SHP77 (cell line): ENCODE measurements around the gene PDPR.
A peak's percentile ranks its signal among the peaks of the same experiment; 100 is the strongest.
"Not testable (repeated sequence)": the region's sequence is repeated elsewhere in the genome, so short reads cannot be mapped to it uniquely, and the experiment has no call there.

Source experiments
- DNase-seq, 2 experiments: peaks; one replicate each; lab custom pipeline; 2025; lab: John Stamatoyannopoulos, UW

The PDPR gene

DNA sequence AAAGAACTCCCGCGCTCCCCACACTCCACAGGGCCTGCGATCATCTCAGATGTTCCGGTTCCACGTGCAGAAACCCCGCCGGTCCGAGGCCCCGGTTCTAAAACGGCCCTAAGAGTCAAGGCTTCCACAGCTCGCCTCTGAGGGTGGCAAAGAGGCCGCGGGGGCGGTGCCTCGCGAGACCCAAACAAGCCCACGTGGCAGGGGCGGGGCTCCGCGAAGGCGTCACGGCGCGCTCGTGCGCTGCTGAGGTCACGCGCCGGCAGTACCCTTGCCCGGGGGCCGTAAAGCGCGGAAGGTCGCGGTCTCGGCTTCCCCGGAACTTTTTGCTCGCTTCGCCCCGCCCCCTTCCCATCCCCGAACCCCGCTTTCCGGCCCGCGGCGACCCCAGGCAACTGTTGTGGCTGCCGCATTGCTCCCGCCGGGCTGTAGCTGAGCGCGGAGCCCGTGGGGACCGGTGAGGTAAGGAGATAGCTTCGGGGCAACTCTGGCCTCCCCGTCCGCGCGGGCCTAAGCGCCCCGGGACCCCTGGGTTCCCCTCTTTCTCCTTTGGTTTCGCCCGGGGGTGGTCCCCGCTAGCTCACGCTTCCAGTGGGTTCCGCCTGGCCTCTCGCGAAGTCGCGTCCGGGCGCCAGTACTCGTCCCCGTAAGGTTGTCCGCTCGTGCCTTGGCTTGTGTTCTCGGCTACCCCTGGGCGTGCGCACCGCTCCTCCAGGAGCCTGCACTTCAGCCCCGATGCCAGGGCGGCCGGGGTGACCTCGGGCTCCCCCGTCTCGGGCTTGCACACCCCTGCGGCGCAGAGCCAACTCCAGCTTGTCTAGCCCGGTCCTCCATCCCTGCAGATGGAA is at the start of gene PDPR:
PDPR (plus strand) TSS at position 351 of the 845 bp plus-strand sequence. CDS start 6,161 bp downstream, outside the sequence.
- peak; percentile 87 to 88 for DNase-seq

DNA sequence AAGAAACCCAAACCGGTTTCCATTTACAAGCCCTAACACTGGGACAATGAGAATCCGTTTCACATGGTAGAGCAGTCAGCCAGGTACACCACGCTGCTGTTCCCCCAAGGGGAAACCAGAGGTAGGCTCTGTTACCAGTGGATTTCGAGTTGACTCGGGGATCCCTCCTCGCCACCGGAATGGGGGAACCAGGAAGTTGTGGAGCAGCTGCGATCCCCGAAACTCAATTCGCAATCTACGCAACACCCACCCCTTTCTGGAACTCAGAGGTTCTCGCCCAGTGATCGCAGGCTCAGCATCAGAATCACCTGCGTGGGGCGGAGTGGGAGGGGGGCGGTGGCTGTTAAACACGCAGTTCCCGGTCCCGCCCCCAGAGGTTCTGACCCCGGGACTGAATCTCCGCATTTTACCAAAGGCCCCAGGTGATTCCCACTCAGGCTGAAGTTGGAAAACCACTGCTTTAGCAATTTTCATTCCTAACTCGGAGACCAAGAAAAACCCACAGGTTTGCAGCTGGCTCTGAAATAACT is 49.2 kb upstream of the PDPR start:
- DNase-seq, result peak in 1 of 2 experiments; percentile 13

DNA sequence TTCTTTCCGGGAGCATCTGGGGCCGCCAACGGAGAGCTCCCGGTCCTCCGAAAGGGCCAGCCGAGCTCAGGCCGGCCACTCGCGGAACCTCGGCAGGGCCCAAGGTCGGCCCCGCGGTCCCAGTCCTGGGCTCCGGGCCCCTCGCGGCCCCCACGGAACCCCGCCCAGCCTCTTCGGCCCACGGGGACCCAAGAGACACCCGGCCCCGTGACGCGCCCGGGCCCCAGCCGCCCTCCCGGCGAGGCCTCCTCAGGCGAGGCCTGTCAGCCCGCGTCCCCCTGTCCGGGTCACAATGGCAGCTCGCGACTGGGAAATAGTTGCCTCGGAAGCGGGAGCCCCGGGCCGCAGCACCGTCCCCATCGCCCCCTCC is 48.8 kb upstream of the PDPR start:
- not testable (repeated sequence) for DNase-seq

DNA sequence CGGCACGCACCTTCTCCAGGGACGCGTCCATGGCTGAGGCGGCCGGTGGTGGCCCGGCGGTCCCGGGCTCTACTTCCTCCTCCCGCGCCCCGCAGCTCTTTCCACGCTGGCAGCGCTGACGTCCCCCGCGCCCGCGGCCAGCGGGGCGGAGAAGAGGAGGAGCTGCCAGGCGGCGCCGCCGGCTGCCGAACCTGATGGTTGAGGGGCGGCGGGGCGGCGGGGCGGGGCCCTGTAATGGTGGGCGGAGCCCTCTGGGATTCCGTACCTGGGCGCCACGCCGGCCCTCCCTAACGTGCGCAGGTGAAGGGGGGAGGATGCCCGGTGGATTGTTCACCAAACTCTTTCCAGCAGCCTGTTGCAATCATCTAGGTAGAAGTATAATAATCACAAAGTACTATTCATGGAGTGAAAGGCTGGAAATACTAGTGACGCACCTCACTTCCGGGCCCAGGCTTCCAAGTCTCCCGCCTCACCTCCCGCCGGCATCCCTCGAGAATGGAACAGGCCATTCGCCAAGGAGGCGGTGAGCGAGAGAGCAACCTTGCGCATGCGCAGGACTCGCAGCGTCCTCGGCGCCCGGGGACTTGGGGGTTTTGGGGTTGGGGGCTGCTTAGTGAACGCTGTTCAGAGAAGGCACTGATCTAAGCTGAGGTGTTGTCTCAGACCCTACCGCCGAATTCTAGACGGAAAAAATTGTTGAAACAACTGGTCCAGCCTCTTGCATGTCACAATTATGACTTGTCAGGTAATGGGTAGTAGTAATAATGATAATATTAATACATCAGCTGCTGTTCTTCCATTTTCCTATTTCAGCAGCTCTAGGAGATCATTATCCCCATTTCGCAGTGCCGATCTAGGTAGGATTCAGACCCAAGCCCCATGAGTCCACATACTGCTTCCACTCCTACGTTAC is 48.1 kb upstream of the PDPR start:
- peak; percentile 86 to 88 for DNase-seq

DNA sequence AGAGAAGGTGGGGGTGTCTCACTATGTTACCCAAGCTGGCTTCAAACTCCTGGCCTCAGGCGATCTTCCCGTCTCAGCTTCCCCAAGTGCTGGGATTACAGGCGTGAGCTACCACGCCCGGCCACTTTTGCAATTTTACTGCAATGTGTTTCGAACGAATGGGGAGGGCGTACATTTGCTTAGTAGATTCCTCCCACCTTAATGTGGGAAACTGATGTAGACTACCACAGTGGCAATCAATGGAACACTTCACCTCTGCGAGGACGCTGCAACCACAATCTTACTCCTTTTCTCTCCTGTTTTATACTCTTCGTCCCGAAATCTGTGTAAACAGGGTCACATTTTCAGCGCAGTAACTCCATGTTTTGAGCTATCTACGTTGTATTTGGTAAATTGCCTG is 47.4 kb upstream of the PDPR start:
- DNase-seq, result not testable (repeated sequence)

DNA sequence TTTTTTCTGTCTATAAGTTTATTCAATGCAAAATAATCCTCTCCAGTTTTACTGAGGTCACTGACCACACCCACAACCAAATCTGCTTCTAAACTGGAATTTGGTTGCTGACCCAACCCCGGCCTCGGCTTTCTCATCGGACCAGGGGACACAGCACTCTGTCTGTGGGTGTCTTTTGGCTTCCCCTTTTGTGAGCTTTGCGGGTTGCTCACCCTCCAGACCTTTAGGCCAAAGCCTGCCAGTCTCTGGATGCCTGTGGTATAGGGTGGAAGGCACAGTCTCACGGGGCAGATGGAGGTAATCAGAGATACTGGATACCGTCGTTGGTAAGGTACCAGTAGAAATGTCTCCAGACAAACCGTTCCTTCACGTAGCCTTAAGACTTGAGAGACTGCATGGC is 35.1 kb upstream of the PDPR start:
- DNase-seq, result not testable (repeated sequence)

DNA sequence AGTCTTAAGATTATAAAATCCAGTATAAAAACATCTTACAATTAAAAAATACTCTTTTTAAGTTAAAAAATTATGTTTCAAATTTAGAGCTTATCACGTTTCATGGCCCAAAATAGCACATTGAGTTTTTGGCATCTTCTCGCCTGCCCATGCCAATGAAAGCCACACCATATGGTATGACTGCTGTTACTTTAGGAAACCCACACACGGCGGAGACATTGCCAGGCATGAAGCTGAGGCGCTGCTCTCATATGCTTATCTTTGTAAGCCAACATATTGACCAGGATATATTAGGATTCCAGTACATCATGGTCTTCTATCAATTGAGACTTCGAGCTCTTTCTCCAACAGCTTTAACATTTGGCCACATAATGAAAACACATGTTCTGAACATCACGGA is 32.9 kb upstream of the PDPR start:
- not testable (repeated sequence) for DNase-seq

DNA sequence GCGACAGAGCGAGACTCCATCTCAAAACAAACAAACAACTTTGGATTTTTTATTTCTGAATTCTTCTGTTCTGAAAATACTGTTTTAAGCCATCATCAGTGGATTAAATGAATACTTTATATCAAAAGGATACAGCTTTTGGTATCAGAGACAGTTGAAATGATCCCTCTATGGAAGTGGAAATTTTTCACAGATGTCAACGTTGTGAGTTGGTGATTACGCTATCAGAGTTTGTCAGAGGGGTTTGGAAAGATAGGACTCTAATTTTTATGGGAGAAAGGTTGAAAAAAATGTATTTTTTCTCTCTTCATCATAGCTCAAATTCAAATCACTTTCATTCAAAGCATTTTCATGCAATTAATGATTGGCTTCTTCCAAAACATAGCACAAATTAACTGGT is 30.2 kb upstream of the PDPR start:
- DNase-seq, result not testable (repeated sequence)

DNA sequence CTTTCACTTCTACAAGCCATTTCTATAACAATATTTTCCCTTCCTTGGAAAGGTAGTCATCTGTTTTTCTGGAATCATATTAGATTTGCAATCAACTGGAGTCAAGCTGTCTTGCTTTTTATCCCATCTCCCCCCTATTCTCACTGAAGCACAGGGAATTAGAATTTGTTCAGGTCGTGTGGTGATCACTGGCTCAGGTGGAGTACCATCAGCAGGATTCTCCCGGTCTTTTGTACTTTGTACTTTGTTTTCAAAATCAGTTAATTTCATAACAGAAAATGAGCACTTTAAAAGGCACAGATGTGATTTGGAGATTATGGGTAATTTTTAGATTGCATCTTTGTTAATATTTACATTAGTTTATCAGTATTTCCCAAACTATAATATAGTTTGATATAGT is 26.0 kb upstream of the PDPR start:
- not testable (repeated sequence) for DNase-seq

DNA sequence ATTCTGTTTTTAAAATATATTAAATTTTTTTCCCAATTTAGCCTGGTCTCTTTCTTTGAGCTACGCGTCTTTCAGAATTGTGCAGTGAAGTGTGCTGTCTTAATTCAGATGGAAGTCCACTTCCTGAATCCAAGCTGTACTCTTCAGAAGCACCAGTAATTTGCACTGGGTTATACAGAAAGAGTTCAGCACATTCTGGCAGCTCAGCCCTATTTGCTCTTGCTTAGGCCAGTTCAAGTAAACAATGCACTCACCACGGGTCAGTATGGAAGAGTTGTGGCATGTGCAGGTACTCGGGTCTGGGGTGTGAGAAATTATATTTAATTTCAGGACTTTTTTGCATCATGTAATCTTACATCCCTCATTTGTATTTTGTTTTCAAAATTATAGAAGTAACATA is 25.3 kb upstream of the PDPR start:
- not testable (repeated sequence) for DNase-seq

DNA sequence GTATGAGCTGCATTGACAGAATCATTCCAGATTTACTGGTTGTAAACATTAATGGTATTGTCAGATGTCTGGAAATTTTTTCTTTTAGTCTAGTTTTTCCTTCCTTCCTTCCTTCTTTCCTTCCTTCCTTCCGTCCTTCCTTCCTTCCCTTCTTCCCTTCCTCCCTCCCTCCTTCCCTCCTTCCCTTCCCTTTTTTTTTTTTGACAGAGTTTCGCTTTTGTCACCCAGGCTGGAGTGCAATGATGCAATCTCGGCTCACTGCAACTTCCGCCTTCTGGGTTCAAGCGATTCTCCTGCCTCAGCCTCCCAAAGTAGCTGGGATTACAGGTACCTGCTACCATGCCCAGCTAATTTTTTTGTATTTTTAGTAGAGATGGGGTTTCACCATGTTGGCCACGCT is 24.8 kb upstream of the PDPR start:
- DNase-seq, result not testable (repeated sequence)

DNA sequence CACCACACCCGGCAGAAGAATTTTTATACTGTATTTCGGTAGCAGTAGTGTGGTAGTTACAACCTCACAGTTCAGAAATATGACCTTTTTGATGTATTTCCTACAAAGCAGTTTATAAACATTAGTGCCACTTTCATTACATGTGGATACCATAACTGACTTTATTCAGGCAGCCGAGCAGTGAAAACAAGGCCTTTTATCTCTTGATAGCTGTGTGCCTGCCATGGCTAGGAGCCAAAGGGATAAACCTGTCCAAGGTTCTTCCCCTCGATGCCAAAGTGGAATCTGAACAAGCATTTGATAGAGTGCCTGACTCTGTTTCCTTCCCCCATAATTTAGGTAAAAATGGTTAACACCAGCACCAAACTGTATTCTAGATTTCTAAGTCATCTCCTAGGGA is 23.0 kb upstream of the PDPR start:
- not testable (repeated sequence) for DNase-seq

DNA sequence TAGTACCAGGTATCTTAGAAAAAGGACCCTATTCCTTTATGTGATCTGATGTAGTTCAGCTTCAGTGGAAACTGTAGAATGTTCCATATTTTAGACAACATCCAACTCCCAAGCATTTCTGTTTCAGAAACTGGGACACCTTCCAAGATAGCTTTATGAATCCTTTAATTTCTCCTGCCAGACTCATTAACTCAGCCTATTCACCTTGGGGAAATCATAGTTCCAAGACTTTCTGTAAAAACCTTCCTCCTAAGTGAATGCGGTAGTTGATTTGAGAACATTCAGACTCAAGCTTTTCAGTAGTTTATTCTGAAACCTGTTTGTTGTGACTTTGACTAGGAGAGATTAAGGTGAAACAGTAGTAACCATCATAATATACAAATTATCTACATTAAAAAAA is 20.0 kb upstream of the PDPR start:
- not testable (repeated sequence) for DNase-seq

DNA sequence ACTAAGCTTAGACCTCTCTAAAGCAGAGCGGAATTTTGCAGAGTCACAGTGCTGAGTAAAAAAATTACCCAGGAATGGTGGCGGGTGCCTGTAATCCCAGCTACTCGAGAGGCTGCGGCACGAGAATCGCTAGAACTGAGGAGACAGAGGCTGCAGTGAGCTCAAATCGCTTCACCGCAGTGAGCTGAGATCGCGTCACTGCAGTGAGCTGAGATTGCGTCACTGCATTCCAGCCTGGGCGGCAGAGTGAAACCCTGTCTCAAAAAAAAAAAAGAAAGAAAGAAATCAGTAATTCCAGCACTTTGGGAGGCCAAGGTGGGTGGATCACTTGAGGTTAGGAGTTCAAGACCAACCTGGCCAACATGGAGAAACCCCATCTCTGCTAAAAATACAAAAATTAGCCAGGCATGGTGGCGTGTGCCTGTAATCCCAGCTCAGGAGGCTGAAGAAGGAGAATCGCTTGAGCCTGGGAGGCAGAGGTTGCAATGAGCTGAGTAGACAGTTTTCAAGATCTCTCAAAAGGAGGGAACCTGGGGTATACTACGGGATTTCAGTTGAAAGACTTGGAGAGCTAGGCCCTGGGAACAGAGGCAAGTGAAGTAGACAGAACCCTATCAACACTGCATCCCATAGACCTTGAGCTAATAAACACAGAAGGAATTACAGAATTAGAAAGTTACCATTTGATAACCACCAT is 4.4 kb upstream of the PDPR start:
- not testable (repeated sequence) for DNase-seq

DNA sequence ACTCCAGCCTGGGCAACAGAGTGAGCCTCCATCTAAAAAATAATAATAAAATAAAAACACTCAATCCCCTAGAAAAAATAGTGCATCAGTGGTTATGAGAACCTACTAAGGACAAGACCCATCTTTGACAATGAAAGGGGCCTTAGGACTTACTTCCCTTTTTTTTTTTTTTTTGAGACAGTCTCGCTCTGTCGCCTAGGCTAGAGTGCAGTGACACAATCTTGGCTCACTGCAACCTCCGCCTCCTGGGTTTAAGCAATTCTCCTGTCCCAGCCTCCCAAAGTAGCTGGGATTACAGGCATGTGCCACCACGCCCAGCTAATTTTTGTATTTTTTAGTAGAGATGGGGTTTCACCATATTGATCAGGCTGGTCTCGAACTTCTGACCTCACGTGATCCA is 2.0 kb upstream of the PDPR start:
- not testable (repeated sequence) for DNase-seq

DNA sequence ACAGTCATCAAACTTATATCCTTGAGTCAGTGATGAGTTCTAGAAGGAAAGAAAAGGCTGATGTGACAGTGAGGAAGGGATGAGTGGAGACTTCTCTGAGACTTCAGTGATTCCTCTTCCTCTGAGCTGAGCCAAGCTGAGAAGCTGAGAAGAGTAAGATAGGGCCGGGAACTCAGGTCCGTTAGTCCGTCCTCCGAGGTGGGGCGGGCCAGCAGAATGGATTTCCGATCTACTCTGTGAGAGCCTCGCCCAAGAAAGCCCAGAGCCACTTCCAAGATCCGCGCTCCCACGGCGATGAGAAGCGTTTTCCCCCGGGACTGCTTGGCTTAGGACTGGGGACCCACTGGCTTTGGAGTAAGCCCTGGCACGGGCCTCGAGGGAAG is 542 bp upstream of the PDPR start:
- DNase-seq, result not testable (repeated sequence)

DNA sequence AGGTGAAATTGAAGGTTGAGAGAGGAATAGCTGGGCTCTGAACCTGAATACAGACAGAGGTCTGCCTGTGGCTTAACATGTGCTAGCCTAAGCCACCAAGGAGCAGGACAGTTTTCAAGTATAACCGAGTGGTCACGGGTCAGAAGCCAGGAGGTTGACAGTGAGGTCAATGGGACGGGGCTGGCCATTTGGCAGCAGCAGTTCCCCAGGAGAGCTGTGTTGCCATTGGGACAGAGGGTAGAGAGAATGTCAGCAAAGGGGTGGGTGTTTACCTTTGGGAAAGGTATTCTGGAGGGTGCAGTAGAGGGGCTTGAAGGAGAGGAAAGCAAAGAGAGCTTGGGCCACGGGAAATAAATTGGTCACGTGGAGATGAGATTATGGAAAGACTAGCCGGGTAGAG is 4.2 kb downstream of the PDPR start:
- DNase-seq, result not testable (repeated sequence)

DNA sequence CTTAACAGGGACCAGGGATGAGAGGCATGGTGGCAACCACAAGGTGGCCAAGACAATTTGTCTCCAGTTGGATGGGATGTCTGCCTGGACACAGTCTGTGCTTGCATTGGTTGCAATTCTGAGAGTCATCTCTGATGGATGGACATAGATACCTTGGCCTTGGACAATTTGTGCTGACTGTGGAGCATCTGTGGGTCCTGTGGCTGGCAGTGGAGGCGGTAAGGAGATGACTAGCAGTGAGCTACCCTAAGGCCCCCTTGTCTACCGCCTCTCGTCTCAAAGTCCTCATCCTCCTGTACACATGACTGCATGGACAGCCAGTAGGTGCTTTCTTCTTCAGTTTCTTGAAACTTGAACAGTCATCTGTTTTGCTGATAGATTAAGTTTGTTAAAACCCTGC is 4.6 kb downstream of the PDPR start:
- not testable (repeated sequence) for DNase-seq

DNA sequence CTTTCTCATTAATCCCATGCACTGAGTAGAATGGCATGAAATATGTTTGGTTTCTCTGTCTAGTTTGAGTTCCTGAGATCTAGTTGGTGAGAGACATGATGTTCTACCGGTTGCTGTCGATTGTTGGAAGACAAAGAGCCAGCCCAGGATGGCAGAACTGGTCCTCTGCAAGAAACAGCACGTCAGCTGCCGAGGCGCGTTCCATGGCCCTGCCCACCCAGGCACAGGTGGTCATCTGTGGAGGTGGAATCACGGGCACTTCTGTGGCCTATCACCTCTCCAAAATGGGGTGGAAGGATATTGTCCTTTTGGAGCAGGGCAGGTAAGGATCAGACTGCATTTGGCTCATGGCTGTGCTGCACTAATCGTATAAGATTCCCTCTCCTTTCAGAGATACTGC is 6.3 kb downstream of the PDPR start:
- DNase-seq, result not testable (repeated sequence)

DNA sequence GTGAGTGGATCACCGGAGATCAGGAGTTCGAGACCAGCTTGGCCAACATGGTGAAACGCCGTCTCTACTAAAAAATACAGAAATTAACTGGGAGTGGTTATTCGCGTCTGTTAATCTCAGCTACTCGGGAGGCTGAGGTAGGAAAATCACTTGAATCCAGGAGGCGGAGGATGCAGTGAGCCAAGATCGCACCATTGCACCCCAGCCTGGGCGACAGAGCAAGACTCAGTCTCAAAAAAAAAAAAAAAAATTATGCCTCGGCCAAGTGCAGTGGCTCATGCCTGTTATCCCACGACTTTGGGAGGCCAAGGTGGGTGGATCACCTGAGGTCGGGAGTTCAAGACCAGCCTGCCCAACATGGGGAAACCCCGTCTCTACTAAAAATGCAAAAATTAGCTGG is 9.7 kb downstream of the PDPR start:
- DNase-seq, result not testable (repeated sequence)

DNA sequence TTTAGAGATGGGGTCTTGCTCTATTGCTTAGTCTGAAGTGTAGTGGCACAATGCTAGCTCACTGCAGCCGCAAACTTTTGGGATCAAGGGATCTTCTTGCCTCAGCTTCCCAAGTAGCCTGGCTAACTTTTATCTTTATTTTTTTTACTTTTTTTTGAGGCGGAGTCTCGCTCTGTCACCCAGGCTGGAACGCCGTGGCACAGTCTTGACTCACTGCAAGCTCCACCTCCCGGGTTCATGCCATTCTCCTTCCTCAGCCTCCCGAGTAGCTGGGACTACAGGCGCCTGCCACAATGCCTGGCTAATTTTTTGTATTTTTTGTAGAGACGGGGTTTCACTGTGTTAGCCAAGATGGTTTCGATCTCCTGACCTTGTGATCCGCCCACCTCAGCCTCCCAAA is 12.1 kb downstream of the PDPR start:
- DNase-seq, result not testable (repeated sequence)

DNA sequence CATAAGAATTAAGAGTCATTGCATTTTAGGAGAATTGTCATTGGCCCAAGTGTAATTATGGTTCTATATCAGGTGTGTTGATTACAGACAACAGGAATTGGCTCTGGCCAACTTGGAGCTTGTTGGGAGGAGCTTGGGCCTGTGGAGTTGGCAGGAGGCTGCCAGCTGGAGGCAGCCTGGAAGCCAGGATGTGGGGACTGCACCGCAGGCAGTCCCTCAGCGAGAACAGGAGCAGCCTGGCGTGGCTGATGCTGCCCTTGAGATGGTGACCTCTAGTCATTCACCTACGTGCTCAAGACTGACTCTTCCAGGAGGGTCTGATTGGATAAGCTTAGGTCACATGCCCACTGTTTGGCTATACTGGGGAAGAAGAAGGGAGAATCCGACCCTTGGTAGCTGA is 13.6 kb downstream of the PDPR start:
- DNase-seq, result not testable (repeated sequence)
